ENCODE results near the gene UBTD2.
"Not testable (repeated sequence)": the region's sequence is repeated elsewhere in the genome, so short reads cannot be mapped to it uniquely, and the experiment has no call there.

The UBTD2 gene

GRCh38 chr5:172293054-172293744, 9.6 kb upstream of the UBTD2 start:
- DNase-seq (ENCODE audit: low read depth, low spot score), result peak; percentile 29

GRCh38 chr5:172291837-172292236, 8.3 kb upstream of the UBTD2 start:
- DNase-seq (ENCODE audit: low read depth, low spot score), result not testable (repeated sequence)

GRCh38 chr5:172288465-172288864, 4.9 kb upstream of the UBTD2 start:
- DNase-seq (ENCODE audit: low read depth, low spot score), result no peak

GRCh38 chr5:172287140-172287539, 3.6 kb upstream of the UBTD2 start:
- not testable (repeated sequence) for DNase-seq (ENCODE audit: low read depth, low spot score)

GRCh38 chr5:172285226-172286143, 1.9 kb upstream of the UBTD2 start:
- DNase-seq (ENCODE audit: low read depth, low spot score), result no peak

GRCh38 chr5:172284611-172284980, 1.0 kb upstream of the UBTD2 start:
- no peak for DNase-seq (ENCODE audit: low read depth, low spot score)

GRCh38 chr5:172283862-172284610, 472 bp upstream of the UBTD2 start:
- DNase-seq (ENCODE audit: low read depth, low spot score), result peak; percentile 43

- DNase-seq (ENCODE audit: low read depth, low spot score), result no peak
Measured at GRCh38 chr5:172282272-172283019, 1.1 kb downstream of the UBTD2 start.

- DNase-seq (ENCODE audit: low read depth, low spot score), result no peak
Measured at GRCh38 chr5:172281346-172281745, 2.2 kb downstream of the UBTD2 start.

- DNase-seq (ENCODE audit: low read depth, low spot score), result no peak
Measured at GRCh38 chr5:172280929-172281328, 2.6 kb downstream of the UBTD2 start.

GRCh38 chr5:172280317-172280716, 3.2 kb downstream of the UBTD2 start:
- no peak for DNase-seq (ENCODE audit: low read depth, low spot score)

GRCh38 chr5:172278356-172278755, 5.2 kb downstream of the UBTD2 start:
- no peak for DNase-seq (ENCODE audit: low read depth, low spot score)

GRCh38 chr5:172276214-172276613, 7.3 kb downstream of the UBTD2 start:
- DNase-seq (ENCODE audit: low read depth, low spot score), result no peak

GRCh38 chr5:172274951-172275753, 8.4 kb downstream of the UBTD2 start:
- peak; percentile 18 for DNase-seq (ENCODE audit: low read depth, low spot score)

GRCh38 chr5:172267943-172268342, 15.6 kb downstream of the UBTD2 start:
- no peak for DNase-seq (ENCODE audit: low read depth, low spot score)

GRCh38 chr5:172266676-172267092, 16.9 kb downstream of the UBTD2 start:
- DNase-seq (ENCODE audit: low read depth, low spot score), result no peak

GRCh38 chr5:172266071-172266675, 17.4 kb downstream of the UBTD2 start:
- no peak for DNase-seq (ENCODE audit: low read depth, low spot score)

- DNase-seq (ENCODE audit: low read depth, low spot score), result no peak
Measured at GRCh38 chr5:172264815-172265395, 18.7 kb downstream of the UBTD2 start.

- DNase-seq (ENCODE audit: low read depth, low spot score), result no peak
Measured at GRCh38 chr5:172255444-172255843, 28.1 kb downstream of the UBTD2 start.

- DNase-seq (ENCODE audit: low read depth, low spot score), result no peak
Measured at GRCh38 chr5:172252501-172252900, 31.1 kb downstream of the UBTD2 start.
